MCF 10A (cell line): ENCODE data around the gene DYSF. TPM values are rescaled to one million over a fixed set of nuclear protein-coding genes. Genes with fewer than 3 reads are reported as not detected.

Experiments
- BruUV-seq: library from RNA; stranded (reverse); fragments of 400-500 nt; replicated peaks from 2 replicates; lab custom pipeline; 2021; lab: Mats Ljungman, UMichigan
- CTCF ChIA-PET: fragments of 300-600 bp; sonication (Branson Sonifier 250); formaldehyde crosslinking; extraction: SDS; loops from one replicate; lab custom pipeline; 2021; ENCODE audit warnings: antibody characterized with exemption, inconsistent platforms; lab: Yijun Ruan, JAX
- POLR2A ChIA-PET: fragments of 300-600, 350-650 bp; sonication (Branson Sonifier 250); formaldehyde crosslinking; extraction: SDS; loops from one replicate; lab custom pipeline; 2020; ENCODE audit warnings: antibody characterized with exemption, inconsistent platforms; lab: Yijun Ruan, JAX
- DNase-seq: peaks from one replicate; pipeline ENCODE4 v3.0.0-alpha.2; 2018; ENCODE audit not compliant: unreplicated experiment
- H3K27ac Mint-ChIP-seq: one replicate; pipeline ENCODE4 v1.8.0; 2022; ENCODE audit warnings: mild to moderate bottlenecking, low read depth, mixed read lengths; ENCODE audit not compliant: unreplicated experiment
- H3K27me3 Mint-ChIP-seq: one replicate; pipeline ENCODE4 v1.8.0; 2022; ENCODE audit warnings: mixed read lengths; ENCODE audit not compliant: insufficient read depth, unreplicated experiment
- H3K36me3 Mint-ChIP-seq: one replicate; pipeline ENCODE4 v1.8.0; 2022; ENCODE audit warnings: mild to moderate bottlenecking, moderate library complexity, mixed read lengths; ENCODE audit not compliant: insufficient read depth, unreplicated experiment
- H3K4me1 Mint-ChIP-seq: one replicate; pipeline ENCODE4 v1.8.0; 2022; ENCODE audit warnings: mixed read lengths; ENCODE audit not compliant: insufficient read depth, unreplicated experiment
- H3K4me3 Mint-ChIP-seq: one replicate; pipeline ENCODE4 v1.8.0; 2022; ENCODE audit warnings: mild to moderate bottlenecking, moderate library complexity, mixed read lengths; ENCODE audit not compliant: unreplicated experiment
- H3K9me3 Mint-ChIP-seq: one replicate; pipeline ENCODE4 v1.8.0; 2022; ENCODE audit warnings: mixed read lengths; ENCODE audit not compliant: unreplicated experiment
- intact Hi-C: fragments of 100-400 bp; cut with micrococcal nuclease; formaldehyde crosslinking; loops from 2 replicates; pipeline ENCODE4 v1.14.1; 2022
- total RNA-seq: library from RNA; stranded (reverse); gene quantifications from 2 replicates; pipeline ENCODE4 v1.2.3, GENCODE V29; 2022
- TF ChIP-seq, protein P1 (sequence below): fragments of 200-600 bp; IDR thresholded peaks from one replicate; pipeline ENCODE4 v1.8.0; 2022; ENCODE audit warnings: antibody characterized with exemption, mild to moderate bottlenecking; ENCODE audit not compliant: unreplicated experiment

The DYSF gene
- total RNA-seq, 1 experiment from 2014 or later: 2.0 TPM

GRCh38 chr2:71665168-71666093 lies 212.1 kb downstream of the DYSF start:
- no peaks in the 10 kb centered on the region for H3K4me1 Mint-ChIP-seq
- H3K9me3 Mint-ChIP-seq: no peaks in the 10 kb centered on the region
- ChIA-PET POLR2A (no interaction called here), CTCF (interaction anchor here (0.7 to 1.1 kb wide), 2 partner anchors 32 to 101 kb away, joined by 3 read pairs; no protein-coding TSS in a partner anchor)
- BruUV-seq: no TSS peak
- no peak for DNase-seq
- no peak overlapping the region for H3K4me3 Mint-ChIP-seq
- intact Hi-C loops: no loop called here
- TF ChIP-seq, protein P1, sequence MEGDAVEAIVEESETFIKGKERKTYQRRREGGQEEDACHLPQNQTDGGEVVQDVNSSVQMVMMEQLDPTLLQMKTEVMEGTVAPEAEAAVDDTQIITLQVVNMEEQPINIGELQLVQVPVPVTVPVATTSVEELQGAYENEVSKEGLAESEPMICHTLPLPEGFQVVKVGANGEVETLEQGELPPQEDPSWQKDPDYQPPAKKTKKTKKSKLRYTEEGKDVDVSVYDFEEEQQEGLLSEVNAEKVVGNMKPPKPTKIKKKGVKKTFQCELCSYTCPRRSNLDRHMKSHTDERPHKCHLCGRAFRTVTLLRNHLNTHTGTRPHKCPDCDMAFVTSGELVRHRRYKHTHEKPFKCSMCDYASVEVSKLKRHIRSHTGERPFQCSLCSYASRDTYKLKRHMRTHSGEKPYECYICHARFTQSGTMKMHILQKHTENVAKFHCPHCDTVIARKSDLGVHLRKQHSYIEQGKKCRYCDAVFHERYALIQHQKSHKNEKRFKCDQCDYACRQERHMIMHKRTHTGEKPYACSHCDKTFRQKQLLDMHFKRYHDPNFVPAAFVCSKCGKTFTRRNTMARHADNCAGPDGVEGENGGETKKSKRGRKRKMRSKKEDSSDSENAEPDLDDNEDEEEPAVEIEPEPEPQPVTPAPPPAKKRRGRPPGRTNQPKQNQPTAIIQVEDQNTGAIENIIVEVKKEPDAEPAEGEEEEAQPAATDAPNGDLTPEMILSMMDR: no peak
- H3K36me3 Mint-ChIP-seq: no peaks in the 10 kb centered on the region
- H3K27me3 Mint-ChIP-seq: peaks cover under 1% of the 10 kb centered on the region
- no peak overlapping the region for H3K27ac Mint-ChIP-seq

DNA sequence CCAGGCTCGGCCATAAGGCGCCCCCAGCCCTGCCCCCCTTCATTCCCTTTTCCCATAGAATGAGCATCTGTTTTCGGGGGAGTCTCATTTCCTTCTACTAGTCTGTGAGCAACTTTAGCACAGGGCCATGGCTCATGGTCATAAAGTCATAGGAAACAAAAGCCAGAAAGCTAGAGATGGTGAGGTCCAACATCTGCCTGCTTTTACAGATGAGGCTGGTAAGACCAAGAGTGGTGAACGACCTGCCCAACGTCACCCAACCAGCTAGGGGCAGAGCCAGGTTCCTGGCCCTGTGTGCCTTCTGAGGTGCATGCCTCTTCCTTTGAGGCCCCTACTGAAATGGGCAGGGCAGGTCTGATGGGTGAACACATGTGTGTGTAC lies 212.7 kb downstream of the DYSF start:
- BruUV-seq: no TSS peak

GRCh38 chr2:71667256-71668182 lies 214.2 kb downstream of the DYSF start:
- Mint-ChIP-seq H3K4me1 (no peaks in the 10 kb centered on the region), H3K4me3 (no peak overlapping the region), H3K9me3 (no peaks in the 10 kb centered on the region), H3K27ac (no peak overlapping the region), H3K27me3 (peaks cover 11% of the 10 kb centered on the region), H3K36me3 (no peaks in the 10 kb centered on the region)
- intact Hi-C loops: no loop called here
- TF ChIP-seq, protein P1: no peak
- DNase-seq: no peak
- POLR2A ChIA-PET: no interaction called here
- CTCF ChIA-PET: interaction anchor here (0.7 kb wide), 2 partner anchors 48 to 328 kb away, joined by 3 read pairs; no protein-coding TSS in a partner anchor
- no TSS peak for BruUV-seq

More for the DNA sequence above, 212.7 kb downstream of the DYSF start:
- ChIA-PET CTCF (interaction anchor here (0.7 to 1.1 kb wide), 2 partner anchors 31 to 101 kb away, joined by 3 read pairs; no protein-coding TSS in a partner anchor), POLR2A (no interaction called here)
- Mint-ChIP-seq H3K9me3 (no peaks in the 10 kb centered on the region), H3K4me1 (no peaks in the 10 kb centered on the region), H3K4me3 (no peak overlapping the region), H3K36me3 (no peaks in the 10 kb centered on the region), H3K27me3 (peaks cover 7% of the 10 kb centered on the region), H3K27ac (no peak overlapping the region)
- intact Hi-C loops: no loop called here
- no peak for DNase-seq
- TF ChIP-seq, protein P1: no peak
